ENCODE data around the gene NGRN.
A peak's percentile ranks its signal among the peaks of the same experiment; 100 is the strongest.

The NGRN gene

DNA sequence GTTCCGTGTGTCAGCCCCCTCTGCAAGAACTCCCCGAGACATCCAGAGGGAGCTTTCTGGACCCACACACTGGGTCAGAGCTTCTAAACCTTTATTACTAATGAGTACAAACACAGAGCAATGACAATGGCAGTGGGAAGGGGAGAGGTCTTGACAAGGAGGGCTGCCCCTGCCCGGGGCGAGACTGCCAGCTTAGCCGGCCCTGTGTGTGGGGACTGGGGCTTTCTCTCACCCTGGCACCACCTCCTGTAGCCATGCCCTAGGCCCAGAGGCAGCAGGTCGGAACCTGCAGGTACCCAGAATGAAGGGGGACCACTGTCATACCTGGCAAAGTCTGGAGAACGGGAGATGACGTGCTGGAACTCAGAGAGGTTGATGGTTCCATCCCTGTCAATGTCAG lies 34.9 kb upstream of the NGRN start:
- Histone ChIP-seq H3K9ac (ENCODE audit: low read depth, low read length) (no peak overlapping the region), H3K4me1 (ENCODE audit: insufficient read depth, low read length) (0 out of 2 replicates have a peak, but pooled peaks cover 3% of the 10 kb centered on the region), H3K36me3 (ENCODE audit: insufficient read depth, low read length) (no peaks in the 10 kb centered on the region; the same call in 1 of the 2 replicates), H3K9me3 (ENCODE audit: control insufficient read depth, insufficient read depth, low read length) (no peaks in the 10 kb centered on the region)

DNA sequence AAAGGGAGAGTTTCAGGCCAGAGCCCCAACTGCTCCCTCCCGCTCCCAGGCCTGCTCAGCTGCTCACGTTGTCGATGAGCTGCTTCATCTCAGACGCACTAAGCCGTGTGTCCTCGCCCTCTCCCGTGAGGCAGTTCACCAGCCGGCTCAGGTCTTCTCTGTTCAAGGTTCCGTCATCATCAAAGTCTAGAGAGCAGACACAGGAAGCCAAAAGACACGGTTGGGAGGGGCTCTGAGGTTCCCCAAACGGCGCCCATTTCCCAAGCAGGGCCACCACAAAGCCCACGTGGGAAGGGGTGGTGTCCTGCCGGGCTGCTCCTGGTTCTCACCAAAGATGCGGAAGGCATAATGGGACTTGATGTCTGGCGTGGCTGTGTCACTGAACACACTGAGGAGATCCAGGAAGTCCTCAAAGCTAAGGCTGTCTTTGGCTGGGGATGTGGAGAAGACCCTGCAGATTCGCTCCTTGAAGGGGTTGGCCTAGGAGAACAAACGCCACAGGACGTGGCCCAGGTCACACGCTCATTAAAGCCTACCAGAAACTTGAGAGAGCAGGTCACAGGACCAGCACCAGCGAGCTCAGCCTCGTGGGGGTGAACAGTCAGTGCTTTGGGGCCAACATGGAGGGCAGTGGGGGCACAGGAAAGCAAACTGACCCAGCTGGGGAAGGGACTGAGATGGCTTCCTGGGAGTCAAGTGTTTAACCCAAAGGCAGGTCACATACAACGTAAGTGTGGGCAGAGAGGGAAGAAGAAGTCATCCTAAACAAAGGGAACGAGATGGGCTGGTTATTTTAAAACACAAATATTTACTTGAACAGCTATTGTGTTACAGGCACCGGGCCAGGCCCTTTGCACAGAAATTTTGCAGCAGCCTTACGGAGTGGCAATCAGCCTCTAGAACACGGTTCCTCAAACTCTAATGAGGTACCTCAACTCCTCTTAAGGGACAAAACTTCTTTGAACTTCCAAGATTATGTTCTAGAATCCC lies 34.1 kb upstream of the NGRN start:
- Histone ChIP-seq H3K4me1 (ENCODE audit: insufficient read depth, low read length) (0 out of 2 replicates have a peak, but pooled peaks cover 3% of the 10 kb centered on the region), H3K9me3 (ENCODE audit: control insufficient read depth, insufficient read depth, low read length) (no peaks in the 10 kb centered on the region), H3K9ac (ENCODE audit: low read depth, low read length) (no peak overlapping the region), H3K36me3 (ENCODE audit: insufficient read depth, low read length) (no peaks in the 10 kb centered on the region; the same call in 1 of the 2 replicates)

DNA sequence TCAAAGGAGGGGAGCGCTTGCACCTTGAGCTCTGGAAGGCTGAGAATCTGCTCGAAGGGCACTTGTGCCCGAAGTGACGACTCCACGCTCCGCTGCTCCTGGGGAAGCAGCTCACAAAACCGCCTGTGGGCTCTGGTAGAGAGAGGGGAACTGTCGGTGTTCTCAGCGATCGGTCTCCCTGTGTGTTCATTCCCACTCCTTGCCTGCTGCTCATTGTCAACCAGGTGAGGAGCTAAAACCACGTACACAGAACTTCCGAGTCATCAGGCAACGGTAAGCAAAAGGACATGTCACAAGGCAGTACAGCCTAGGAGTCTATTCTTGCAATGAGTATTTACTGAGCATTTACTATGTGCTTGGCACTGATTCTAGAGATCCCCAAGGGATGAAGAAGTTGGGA lies 33.3 kb upstream of the NGRN start:
- Histone ChIP-seq H3K36me3 (ENCODE audit: insufficient read depth, low read length) (no peaks in the 10 kb centered on the region; the same call in 1 of the 2 replicates), H3K9me3 (ENCODE audit: control insufficient read depth, insufficient read depth, low read length) (no peaks in the 10 kb centered on the region), H3K9ac (ENCODE audit: low read depth, low read length) (no peak overlapping the region), H3K4me1 (ENCODE audit: insufficient read depth, low read length) (0 out of 2 replicates have a peak, but pooled peaks cover 3% of the 10 kb centered on the region)

DNA sequence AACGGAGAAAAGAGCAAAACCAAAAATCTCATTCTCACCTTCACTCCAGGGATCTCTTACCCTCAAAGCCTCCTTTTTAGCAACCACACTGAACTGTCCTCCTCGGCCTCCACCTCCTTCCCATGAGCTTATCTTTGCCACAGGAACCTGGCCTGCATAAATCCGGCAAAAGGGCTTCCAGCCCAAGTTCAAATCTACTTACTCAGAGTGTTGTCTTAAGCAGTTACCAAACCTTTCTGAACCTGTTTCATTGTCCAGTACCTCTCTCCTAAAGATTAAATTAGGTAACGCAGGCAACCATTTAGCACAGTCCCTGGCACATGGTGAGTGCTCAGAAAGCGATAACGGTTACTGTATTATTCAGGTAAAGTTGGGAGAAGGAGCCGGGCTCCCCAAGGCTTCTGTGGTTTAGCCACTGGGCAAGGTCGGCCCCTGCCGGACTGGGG lies 32.5 kb upstream of the NGRN start:
- no peaks in the 10 kb centered on the region for H3K36me3 ChIP-seq (ENCODE audit: insufficient read depth, low read length)
- H3K9me3 ChIP-seq (ENCODE audit: control insufficient read depth, insufficient read depth, low read length): no peaks in the 10 kb centered on the region
- 0 out of 2 replicates have a peak, but pooled peaks cover 3% of the 10 kb centered on the region for H3K4me1 ChIP-seq (ENCODE audit: insufficient read depth, low read length)
- peak overlapping the region; percentile 71; the same call in 1 of the 2 replicates for H3K9ac ChIP-seq (ENCODE audit: low read depth, low read length)

DNA sequence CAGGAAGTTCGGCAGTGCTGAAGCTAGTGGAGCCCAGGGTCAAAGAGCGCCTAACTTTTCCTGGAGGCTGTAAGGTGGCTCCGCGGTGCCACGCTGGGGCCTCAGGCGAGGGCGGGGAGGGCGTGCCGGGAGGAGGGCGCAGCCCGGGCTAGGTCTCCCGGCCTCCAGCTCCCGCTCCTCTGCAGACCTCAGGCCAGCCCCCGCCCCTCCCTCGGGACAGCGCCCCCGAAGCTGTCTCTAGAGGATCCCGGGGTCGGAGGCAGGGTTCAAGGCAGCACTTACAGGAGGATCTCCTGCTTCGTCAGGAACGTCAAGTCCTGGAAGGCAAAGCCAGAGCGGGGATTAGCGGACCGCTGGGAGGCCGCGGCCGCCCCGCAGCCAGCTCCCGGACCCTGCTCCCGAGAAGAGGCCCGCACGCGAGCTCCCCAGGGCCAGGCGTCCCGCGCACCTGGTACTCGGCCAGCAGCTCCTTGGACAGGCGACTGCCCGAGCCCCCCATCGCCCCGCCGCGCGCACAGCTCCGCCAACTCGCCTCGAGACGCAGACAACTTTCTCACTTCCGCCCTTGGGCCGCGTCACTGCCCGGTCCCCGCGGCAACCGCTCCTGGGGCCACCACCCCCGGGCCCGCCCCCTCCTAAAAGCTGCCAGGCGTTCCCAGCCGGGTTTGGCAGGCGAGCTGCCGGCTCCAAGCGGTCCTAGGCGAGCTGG lies 31.9 kb upstream of the NGRN start, which contains the start of gene CIB1:
Gene CIB1, minus strand, starts transcription at position 555 of the 709 bp plus-strand sequence. Its CDS starts 56 bp downstream, at position 499.
- Histone ChIP-seq H3K4me1 (ENCODE audit: insufficient read depth, low read length) (0 out of 2 replicates have a peak, but pooled peaks cover 3% of the 10 kb centered on the region), H3K9ac (ENCODE audit: low read depth, low read length) (peak within 1 kb of the TSS; percentile 71), H3K9me3 (ENCODE audit: control insufficient read depth, insufficient read depth, low read length) (no peaks in the 10 kb centered on the region), H3K36me3 (ENCODE audit: insufficient read depth, low read length) (no peaks in the 10 kb centered on the region)

DNA sequence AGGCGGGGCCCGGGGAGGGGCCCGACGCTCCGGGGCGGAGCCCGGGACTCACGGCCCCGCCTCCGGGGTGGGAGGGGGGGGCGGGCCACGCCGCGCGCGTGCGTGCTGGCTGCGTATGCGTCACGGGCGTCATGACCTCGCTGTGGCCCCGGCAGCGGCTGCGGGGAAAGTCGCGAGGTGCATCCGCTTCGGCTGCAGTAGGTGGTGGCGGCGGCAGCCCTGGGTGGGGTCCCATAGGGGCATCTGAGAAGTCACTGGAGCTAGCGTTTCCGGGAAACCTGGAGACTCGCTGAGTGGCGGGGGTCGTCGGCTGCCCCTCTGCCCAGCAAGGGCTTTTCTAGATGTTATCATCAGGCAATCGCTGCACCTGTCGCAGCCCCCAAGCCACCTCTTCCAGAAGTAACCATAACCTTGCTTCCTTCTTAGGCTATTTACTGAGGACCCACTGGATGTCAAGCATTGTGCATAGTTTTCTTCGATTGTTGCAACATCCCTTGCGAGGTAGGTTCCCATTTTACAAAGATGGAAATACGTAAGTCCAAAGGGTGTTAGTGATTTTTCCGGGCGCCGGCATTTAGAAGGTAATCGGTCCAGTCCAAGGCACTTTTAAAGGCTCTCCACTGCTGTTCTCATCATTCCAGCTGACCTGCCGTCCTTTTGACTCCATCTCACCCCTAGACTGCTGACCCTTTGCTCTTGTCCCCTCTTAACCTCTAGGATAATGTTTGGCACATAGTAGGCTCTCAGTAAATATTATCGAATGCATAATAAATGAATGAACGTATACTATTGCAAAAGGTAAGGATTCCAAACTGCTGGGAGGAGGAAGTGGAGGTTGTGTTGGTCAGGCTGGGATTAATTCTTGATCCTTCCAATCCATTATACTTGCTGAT lies 31.1 kb upstream of the NGRN start, which contains the start of gene GDPGP1:
Gene GDPGP1, plus strand, starts transcription at position 114 of the 893 bp plus-strand sequence. CDS start 6,700 bp downstream, outside the sequence.
- H3K4me1 ChIP-seq (ENCODE audit: insufficient read depth, low read length): 0 out of 2 replicates have a peak, but pooled peaks cover 3% of the 10 kb centered on the region
- no peaks in the 10 kb centered on the region for H3K36me3 ChIP-seq (ENCODE audit: insufficient read depth, low read length)
- H3K9me3 ChIP-seq (ENCODE audit: control insufficient read depth, insufficient read depth, low read length): no peaks in the 10 kb centered on the region
- peak within 1 kb of the TSS; percentile 71 for H3K9ac ChIP-seq (ENCODE audit: low read depth, low read length)

DNA sequence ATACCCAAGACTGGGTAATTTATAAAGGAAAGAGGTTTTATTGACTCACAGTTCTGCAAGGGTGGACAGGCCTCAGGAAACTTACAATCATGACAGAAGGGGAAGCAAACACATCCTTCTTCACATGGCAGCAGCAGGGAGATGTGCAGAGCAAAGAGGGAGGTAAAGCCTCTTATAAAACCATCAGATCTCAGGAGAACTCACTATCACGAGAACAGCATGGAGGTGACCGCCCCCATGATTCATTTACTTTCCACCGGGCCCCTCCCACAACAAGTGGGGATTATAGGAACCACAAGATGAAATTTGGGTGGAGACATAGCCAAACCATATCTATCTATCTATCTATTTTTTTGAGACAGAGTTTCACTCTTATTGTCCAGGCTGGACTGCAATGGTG lies 26.1 kb upstream of the NGRN start:
- no peaks in the 10 kb centered on the region for H3K9me3 ChIP-seq (ENCODE audit: control insufficient read depth, insufficient read depth, low read length)
- H3K4me1 ChIP-seq (ENCODE audit: insufficient read depth, low read length): 0 out of 2 replicates have a peak, but pooled peaks cover 3% of the 10 kb centered on the region

DNA sequence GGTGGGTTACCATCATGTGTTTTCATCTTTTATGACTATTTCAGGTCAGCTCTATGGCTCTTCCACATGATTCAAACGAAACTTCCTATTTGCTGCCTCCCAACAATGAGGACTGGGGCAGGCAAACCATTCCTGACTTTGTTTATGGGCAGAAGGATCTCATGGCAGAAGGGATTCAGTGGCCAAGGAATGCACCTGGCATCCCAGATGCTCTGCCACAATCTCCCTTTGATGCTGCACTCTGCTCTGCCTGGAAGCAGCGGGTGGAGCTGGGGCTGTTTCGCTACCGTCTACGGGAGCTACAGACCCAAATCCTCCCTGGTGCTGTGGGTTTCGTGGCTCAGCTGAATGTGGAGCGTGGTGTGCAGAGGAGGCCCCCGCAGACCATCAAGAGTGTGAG lies 24.6 kb upstream of the NGRN start:
- no peaks in the 10 kb centered on the region for H3K9me3 ChIP-seq (ENCODE audit: control insufficient read depth, insufficient read depth, low read length)
- no peaks in the 10 kb centered on the region for H3K36me3 ChIP-seq (ENCODE audit: insufficient read depth, low read length)
- no peaks in the 10 kb centered on the region for H3K4me1 ChIP-seq (ENCODE audit: insufficient read depth, low read length)
- no peak overlapping the region for H3K9ac ChIP-seq (ENCODE audit: low read depth, low read length)

More for the DNA sequence above, 26.1 kb upstream of the NGRN start:
- H3K9ac ChIP-seq (ENCODE audit: low read depth, low read length): no peak overlapping the region
- no peaks in the 10 kb centered on the region for H3K36me3 ChIP-seq (ENCODE audit: insufficient read depth, low read length)

DNA sequence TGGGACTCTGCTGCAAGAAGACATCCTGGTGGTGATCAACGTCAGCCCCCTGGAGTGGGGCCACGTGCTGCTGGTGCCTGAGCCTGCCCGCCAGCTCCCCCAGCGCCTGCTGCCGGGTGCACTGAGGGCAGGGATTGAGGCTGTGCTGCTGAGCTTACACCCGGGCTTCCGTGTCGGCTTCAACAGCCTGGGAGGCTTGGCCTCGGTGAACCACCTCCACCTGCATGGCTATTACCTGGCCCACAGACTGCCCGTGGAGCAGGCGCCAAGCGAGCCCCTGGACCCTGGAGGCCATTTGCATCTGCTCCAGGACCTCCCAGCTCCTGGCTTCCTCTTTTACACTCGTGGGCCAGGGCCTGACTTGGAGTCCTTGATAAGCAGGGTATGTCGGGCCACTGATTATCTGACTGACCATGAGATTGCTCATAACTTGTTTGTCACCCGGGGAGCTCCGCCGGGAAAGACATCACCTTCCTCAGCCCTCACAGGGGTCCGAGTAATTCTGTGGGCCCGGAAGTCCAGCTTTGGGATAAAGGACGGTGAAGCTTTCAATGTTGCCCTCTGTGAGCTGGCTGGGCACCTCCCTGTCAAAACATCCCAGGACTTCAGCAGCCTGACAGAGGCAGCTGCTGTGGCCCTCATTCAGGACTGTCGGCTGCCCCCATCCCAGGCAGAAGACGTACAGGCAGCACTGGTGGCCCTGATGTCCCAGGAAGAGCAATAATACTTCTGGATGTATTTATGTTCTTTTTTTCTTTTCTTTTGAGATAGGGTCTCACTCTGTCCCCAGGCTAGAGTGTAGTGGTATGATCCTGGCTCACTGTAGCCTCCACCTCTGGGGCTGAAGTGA lies 23.9 kb upstream of the NGRN start:
- no peak overlapping the region for H3K9ac ChIP-seq (ENCODE audit: low read depth, low read length)
- H3K9me3 ChIP-seq (ENCODE audit: control insufficient read depth, insufficient read depth, low read length): no peaks in the 10 kb centered on the region
- no peaks in the 10 kb centered on the region for H3K4me1 ChIP-seq (ENCODE audit: insufficient read depth, low read length)
- H3K36me3 ChIP-seq (ENCODE audit: insufficient read depth, low read length): no peaks in the 10 kb centered on the region

DNA sequence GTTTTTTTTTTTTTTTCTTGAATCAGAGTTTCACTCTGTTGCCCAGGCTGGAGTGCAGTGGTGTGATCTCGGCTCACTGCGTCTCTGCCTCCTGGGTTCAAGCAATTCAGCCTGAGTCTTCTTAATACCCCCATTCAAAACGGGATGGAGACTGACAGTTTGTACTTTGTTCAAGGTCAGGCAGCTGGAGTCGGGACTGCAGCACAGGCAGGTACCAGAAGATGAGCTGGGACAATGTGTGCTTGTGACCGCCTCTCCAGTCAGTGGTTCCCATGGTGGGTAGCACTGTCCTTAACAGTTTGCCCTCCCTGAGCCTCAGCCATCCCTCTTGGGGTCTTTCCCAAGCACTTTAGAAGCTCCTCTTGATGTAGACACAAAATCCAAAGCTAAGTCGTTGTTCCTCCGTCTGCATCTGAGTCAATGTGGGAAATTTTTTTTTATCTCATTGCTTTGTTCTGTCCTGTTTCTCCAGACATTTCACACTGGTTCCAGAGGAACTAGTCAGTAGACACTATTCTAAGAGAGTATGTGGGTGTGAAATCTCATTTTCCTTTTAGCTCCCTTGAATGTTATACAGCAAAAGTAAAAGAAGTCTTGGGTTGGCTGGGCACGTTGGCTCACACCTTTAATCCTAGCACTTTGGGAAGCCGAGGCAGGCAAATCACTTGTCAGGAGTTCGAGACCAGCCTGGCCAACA lies 21.4 kb upstream of the NGRN start:
- Histone ChIP-seq H3K4me1 (ENCODE audit: insufficient read depth, low read length) (no peaks in the 10 kb centered on the region), H3K36me3 (ENCODE audit: insufficient read depth, low read length) (no peaks in the 10 kb centered on the region), H3K9me3 (ENCODE audit: control insufficient read depth, insufficient read depth, low read length) (no peaks in the 10 kb centered on the region), H3K9ac (ENCODE audit: low read depth, low read length) (no peak overlapping the region)

DNA sequence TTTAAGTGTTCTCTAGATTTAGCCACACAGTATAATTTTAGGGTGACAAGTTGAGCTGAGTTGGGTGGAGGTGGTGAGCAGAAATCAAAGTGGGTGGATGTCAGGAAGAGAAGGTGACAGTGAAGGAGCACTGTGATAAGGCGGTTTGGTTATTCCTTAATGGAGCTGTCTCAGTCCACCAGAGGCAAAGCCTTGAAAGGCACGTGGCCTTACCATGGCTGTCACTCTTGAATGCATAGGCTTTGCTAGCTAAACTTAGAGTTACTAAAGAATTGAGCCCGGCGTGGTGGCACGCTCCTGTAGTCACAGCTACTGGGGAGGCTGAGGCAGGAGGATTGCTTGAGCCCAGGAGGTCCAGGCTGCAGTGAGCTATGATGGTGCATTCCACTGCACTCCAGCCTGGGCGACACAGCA lies 16.7 kb upstream of the NGRN start:
- H3K4me1 ChIP-seq (ENCODE audit: insufficient read depth, low read length): no peaks in the 10 kb centered on the region
- peak overlapping the region; percentile 72; the same call in 1 of the 2 replicates for H3K9ac ChIP-seq (ENCODE audit: low read depth, low read length)
- no peaks in the 10 kb centered on the region for H3K9me3 ChIP-seq (ENCODE audit: control insufficient read depth, insufficient read depth, low read length)
- H3K36me3 ChIP-seq (ENCODE audit: insufficient read depth, low read length): no peaks in the 10 kb centered on the region

DNA sequence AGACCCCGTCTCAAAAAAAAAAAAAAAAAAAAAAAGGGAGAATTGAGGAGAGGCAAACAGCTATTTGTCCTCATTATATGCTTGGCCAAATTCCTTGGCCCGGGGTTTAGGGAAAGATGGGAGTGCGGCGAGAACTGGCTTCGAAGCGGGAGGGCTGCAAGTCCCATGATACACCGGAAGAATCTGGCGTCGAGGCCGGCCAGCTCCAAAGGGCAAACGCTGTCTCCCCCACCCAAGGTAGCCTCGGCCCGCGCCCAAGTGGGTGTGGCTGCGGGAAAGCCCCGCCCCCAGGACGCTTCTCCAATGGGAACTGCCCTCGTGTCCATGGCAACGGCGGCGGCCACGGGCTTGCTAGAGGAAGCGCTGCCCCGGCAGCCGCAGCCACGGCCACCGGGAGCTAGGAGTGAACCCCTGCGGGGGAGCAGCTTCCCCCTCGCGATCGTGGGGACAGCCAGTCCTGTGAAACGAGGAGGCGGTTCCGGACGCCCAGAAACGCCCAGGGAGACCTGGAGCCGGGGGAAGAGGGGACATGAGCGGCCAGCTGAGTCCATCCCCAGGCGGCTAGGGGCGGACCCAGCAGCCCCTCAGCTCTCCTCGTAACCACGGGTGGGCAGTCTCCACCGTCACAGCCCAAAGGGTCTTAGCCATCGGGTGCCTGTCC lies 16.1 kb upstream of the NGRN start, which contains the start of gene TTLL13:
Gene TTLL13, plus strand, starts transcription at position 354 of the 661 bp plus-strand sequence. CDS start 1,075 bp downstream, outside the sequence.
- no peaks in the 10 kb centered on the region for H3K36me3 ChIP-seq (ENCODE audit: insufficient read depth, low read length)
- no peaks in the 10 kb centered on the region for H3K4me1 ChIP-seq (ENCODE audit: insufficient read depth, low read length)
- no peaks in the 10 kb centered on the region for H3K9me3 ChIP-seq (ENCODE audit: control insufficient read depth, insufficient read depth, low read length)
- H3K9ac ChIP-seq (ENCODE audit: low read depth, low read length): peak within 1 kb of the TSS; percentile 72; the same call in 1 of the 2 replicates

All from ES-I3 (cell line).